ENCODE measurements around the gene STX2. TPM values are rescaled to one million over a fixed set of nuclear protein-coding genes. Genes with fewer than 3 reads are reported as not detected.

The STX2 gene
- total and polyA plus RNA-seq, 5 donors from 2014 or later, result 10.7 to 29.5 (median 11.8) TPM

GRCh38 chr12:130805635-130806034, 33.4 kb downstream of the STX2 start:
- DNase-seq (no peak), ATAC-seq (ENCODE audit: low read depth in 2 of 2) (no peak)
- peaks cover 54% of the 10 kb centered on the region for H3K36me3 Mint-ChIP-seq
- H3K27me3 Mint-ChIP-seq, result no peaks in the 10 kb centered on the region
- no peaks in the 10 kb centered on the region for H3K9me3 Mint-ChIP-seq
- Histone ChIP-seq H3K9me3 (ENCODE audit: control insufficient read depth in 2 of 2, low read length in 2 of 2) (no peaks in the 10 kb centered on the region), H3K4me1 (ENCODE audit: control insufficient read depth, insufficient read depth, low read length, poor library complexity, severe bottlenecking) (no peaks in the 10 kb centered on the region), H3K27me3 (ENCODE audit: control insufficient read depth, insufficient read depth, low read length) (no peaks in the 10 kb centered on the region), H3K27ac (ENCODE audit: insufficient read depth, low read length, poor library complexity, severe bottlenecking) (no peak overlapping the region), H3K36me3 (ENCODE audit: control insufficient read depth, insufficient read depth, low read length) (peaks cover 71% of the 10 kb centered on the region), H3K4me3 (ENCODE audit: low read depth, low read length) (no peak overlapping the region)
- H3K27ac Mint-ChIP-seq, result peak overlapping the region in 1 of 3 donors; percentile 27
- H3K4me1 Mint-ChIP-seq, result peaks cover 0 to 10% (median under 1%) of the 10 kb centered on the region in 4 donors
- no peak overlapping the region for H3K4me3 Mint-ChIP-seq

DNA sequence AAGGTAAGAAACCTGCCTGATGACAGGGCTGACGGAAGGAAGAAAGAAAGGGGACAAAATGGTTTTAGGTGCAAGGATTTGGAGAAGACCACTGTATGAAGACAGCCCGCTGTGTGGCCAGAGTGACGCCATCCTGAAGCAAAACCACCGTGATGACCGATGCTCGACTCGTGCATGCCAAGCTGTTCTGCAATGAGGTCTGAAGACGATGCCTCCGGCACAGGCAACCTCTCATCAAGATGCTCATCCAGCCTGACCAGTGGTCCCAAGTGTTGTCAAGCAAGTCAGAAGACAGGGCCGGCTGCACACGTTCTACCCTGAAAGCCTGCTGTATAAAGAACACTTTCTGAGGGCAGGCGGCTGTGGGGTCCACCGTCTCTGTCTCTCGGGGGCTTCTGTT, 34.8 kb downstream of the STX2 start:
- H3K27me3 Mint-ChIP-seq, result no peaks in the 10 kb centered on the region
- ATAC-seq (ENCODE audit: low read depth in 2 of 2), result no peak
- Histone ChIP-seq H3K27me3 (ENCODE audit: control insufficient read depth, insufficient read depth, low read length) (no peaks in the 10 kb centered on the region), H3K36me3 (ENCODE audit: control insufficient read depth, insufficient read depth, low read length) (peaks cover 75% of the 10 kb centered on the region), H3K4me3 (ENCODE audit: low read depth, low read length) (no peak overlapping the region), H3K4me1 (ENCODE audit: control insufficient read depth, insufficient read depth, low read length, poor library complexity, severe bottlenecking) (no peaks in the 10 kb centered on the region), H3K9me3 (ENCODE audit: control insufficient read depth in 2 of 2, low read length in 2 of 2) (no peaks in the 10 kb centered on the region), H3K27ac (ENCODE audit: insufficient read depth, low read length, poor library complexity, severe bottlenecking) (no peak overlapping the region)
- H3K27ac Mint-ChIP-seq, result peak overlapping the region in 1 of 3 donors; percentile 27
- DNase-seq, result no peak
- H3K36me3 Mint-ChIP-seq, result peaks cover 57% of the 10 kb centered on the region
- H3K4me1 Mint-ChIP-seq, result peaks cover 0 to 8% (median under 1%) of the 10 kb centered on the region in 4 donors
- no peaks in the 10 kb centered on the region for H3K9me3 Mint-ChIP-seq
- no peak overlapping the region for H3K4me3 Mint-ChIP-seq

GRCh38 chr12:130803702-130804101, 35.3 kb downstream of the STX2 start:
- no peak overlapping the region for H3K27ac Mint-ChIP-seq

DNA sequence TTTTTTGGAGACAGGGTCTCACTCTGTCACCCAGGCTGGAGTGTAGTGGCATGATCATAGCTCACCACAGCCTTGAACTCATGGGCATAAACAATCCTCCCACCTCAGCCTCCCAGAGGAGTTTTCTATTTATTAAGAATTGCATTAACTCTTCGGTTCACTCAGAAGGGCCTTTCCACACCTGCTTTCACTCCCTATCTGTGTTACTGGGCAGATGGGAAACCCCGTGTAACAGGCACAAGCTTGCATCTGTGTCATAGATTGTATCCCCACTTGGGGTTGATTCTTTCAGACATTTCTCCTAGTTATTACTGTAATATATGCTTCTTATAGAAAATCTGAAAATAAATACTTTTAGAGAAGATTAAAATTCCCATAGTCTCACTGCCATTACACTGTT, 38.7 kb downstream of the STX2 start:
- ATAC-seq (ENCODE audit: low read depth in 2 of 2) (no peak), DNase-seq (no peak)
- Mint-ChIP-seq H3K4me3 (no peak overlapping the region), H3K4me1 (peaks cover 0 to 15% (median 8%) of the 10 kb centered on the region in 4 donors), H3K9me3 (no peaks in the 10 kb centered on the region), H3K27ac (peak overlapping the region in 1 of 3 donors; percentile 21), H3K27me3 (no peaks in the 10 kb centered on the region), H3K36me3 (peaks cover 54% of the 10 kb centered on the region)
- H3K4me3 ChIP-seq (ENCODE audit: low read depth, low read length), result no peak overlapping the region
- no peak overlapping the region for H3K27ac ChIP-seq (ENCODE audit: insufficient read depth, low read length, poor library complexity, severe bottlenecking)
- no peaks in the 10 kb centered on the region for H3K27me3 ChIP-seq (ENCODE audit: control insufficient read depth, insufficient read depth, low read length)
- peaks cover 59% of the 10 kb centered on the region for H3K36me3 ChIP-seq (ENCODE audit: control insufficient read depth, insufficient read depth, low read length)
- no peaks in the 10 kb centered on the region for H3K4me1 ChIP-seq (ENCODE audit: control insufficient read depth, insufficient read depth, low read length, poor library complexity, severe bottlenecking)
- no peaks in the 10 kb centered on the region for H3K9me3 ChIP-seq (ENCODE audit: control insufficient read depth in 2 of 2, low read length in 2 of 2)

More at GRCh38 chr12:130803702-130804101, 35.3 kb downstream of the STX2 start:
- H3K27me3 ChIP-seq (ENCODE audit: control insufficient read depth, insufficient read depth, low read length), result no peaks in the 10 kb centered on the region
- H3K27ac ChIP-seq (ENCODE audit: insufficient read depth, low read length, poor library complexity, severe bottlenecking), result no peak overlapping the region
- peaks cover 61% of the 10 kb centered on the region for H3K36me3 Mint-ChIP-seq
- peaks cover 0 to 5% (median under 1%) of the 10 kb centered on the region in 4 donors for H3K4me1 Mint-ChIP-seq
- no peak overlapping the region for H3K4me3 Mint-ChIP-seq
- H3K9me3 Mint-ChIP-seq, result no peaks in the 10 kb centered on the region
- peaks cover 75% of the 10 kb centered on the region for H3K36me3 ChIP-seq (ENCODE audit: control insufficient read depth, insufficient read depth, low read length)
- ATAC-seq (ENCODE audit: low read depth in 2 of 2), result no peak
- no peaks in the 10 kb centered on the region for H3K4me1 ChIP-seq (ENCODE audit: control insufficient read depth, insufficient read depth, low read length, poor library complexity, severe bottlenecking)
- no peak overlapping the region for H3K4me3 ChIP-seq (ENCODE audit: low read depth, low read length)
- H3K27me3 Mint-ChIP-seq, result no peaks in the 10 kb centered on the region
- H3K9me3 ChIP-seq (ENCODE audit: control insufficient read depth in 2 of 2, low read length in 2 of 2), result no peaks in the 10 kb centered on the region
- DNase-seq, result no peak

- DNase-seq, result no peak
- Histone ChIP-seq H3K4me3 (ENCODE audit: low read depth, low read length) (no peak overlapping the region), H3K4me1 (ENCODE audit: control insufficient read depth, insufficient read depth, low read length, poor library complexity, severe bottlenecking) (no peaks in the 10 kb centered on the region), H3K27me3 (ENCODE audit: control insufficient read depth, insufficient read depth, low read length) (no peaks in the 10 kb centered on the region), H3K27ac (ENCODE audit: insufficient read depth, low read length, poor library complexity, severe bottlenecking) (no peak overlapping the region), H3K9me3 (ENCODE audit: control insufficient read depth in 2 of 2, low read length in 2 of 2) (no peaks in the 10 kb centered on the region), H3K36me3 (ENCODE audit: control insufficient read depth, insufficient read depth, low read length) (peaks cover 58% of the 10 kb centered on the region)
- H3K27ac Mint-ChIP-seq, result no peak overlapping the region
- peaks cover 49% of the 10 kb centered on the region for H3K36me3 Mint-ChIP-seq
- H3K27me3 Mint-ChIP-seq, result no peaks in the 10 kb centered on the region
- peaks cover 0 to 15% (median 8%) of the 10 kb centered on the region in 4 donors for H3K4me1 Mint-ChIP-seq
- H3K4me3 Mint-ChIP-seq, result no peak overlapping the region
- no peaks in the 10 kb centered on the region for H3K9me3 Mint-ChIP-seq
- no peak for ATAC-seq (ENCODE audit: low read depth in 2 of 2)
Measured at GRCh38 chr12:130799051-130799450, 40.0 kb downstream of the STX2 start.

- H3K27ac ChIP-seq (ENCODE audit: insufficient read depth, low read length, poor library complexity, severe bottlenecking), result peak overlapping the region; percentile 67
- no peaks in the 10 kb centered on the region for H3K9me3 Mint-ChIP-seq
- peak overlapping the region; percentile 50 to 82 (median 75) for H3K4me3 Mint-ChIP-seq
- peak overlapping the region; percentile 84 to 94 (median 91) for H3K27ac Mint-ChIP-seq
- H3K4me1 ChIP-seq (ENCODE audit: control insufficient read depth, insufficient read depth, low read length, poor library complexity, severe bottlenecking), result no peaks in the 10 kb centered on the region
- H3K4me3 ChIP-seq (ENCODE audit: low read depth, low read length), result peak overlapping the region; percentile 82
- ATAC-seq (ENCODE audit: low read depth in 2 of 2) (peak; percentile 76 to 78), DNase-seq (peak; percentile 12 to 67 (median 40))
- H3K4me1 Mint-ChIP-seq, result peaks cover 0 to 15% (median 6%) of the 10 kb centered on the region in 4 donors
- peaks cover 52% of the 10 kb centered on the region for H3K36me3 Mint-ChIP-seq
- H3K36me3 ChIP-seq (ENCODE audit: control insufficient read depth, insufficient read depth, low read length), result peaks cover 57% of the 10 kb centered on the region
- H3K27me3 ChIP-seq (ENCODE audit: control insufficient read depth, insufficient read depth, low read length), result no peaks in the 10 kb centered on the region
- no peaks in the 10 kb centered on the region for H3K9me3 ChIP-seq (ENCODE audit: control insufficient read depth in 2 of 2, low read length in 2 of 2)
- H3K27me3 Mint-ChIP-seq, result no peaks in the 10 kb centered on the region
Measured at GRCh38 chr12:130796985-130797686, 41.9 kb downstream of the STX2 start.

DNA sequence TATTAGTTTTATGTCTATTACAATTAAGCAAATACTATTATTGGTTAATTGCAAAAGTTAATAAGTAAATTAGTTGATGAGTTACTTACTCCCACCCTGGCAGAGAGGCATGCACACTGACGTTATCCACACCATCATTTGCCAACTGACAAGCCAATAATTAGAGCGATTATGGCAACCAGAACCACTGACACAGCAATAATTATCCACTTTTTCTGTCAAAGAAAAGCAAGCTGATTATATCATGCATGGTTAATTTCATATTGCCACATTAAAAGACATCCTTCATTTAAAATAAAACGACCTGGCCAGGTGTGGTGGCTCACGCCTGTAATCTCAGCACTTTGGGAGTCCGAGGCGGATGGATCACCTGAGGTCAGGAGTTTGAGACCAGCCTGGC, 43.1 kb downstream of the STX2 start:
- H3K27ac Mint-ChIP-seq, result no peak overlapping the region
- H3K9me3 Mint-ChIP-seq, result no peaks in the 10 kb centered on the region
- H3K9me3 ChIP-seq (ENCODE audit: control insufficient read depth in 2 of 2, low read length in 2 of 2), result no peaks in the 10 kb centered on the region

GRCh38 chr12:130793554-130793849, 45.5 kb downstream of the STX2 start:
- H3K4me3 ChIP-seq (ENCODE audit: low read depth, low read length), result no peak overlapping the region
- no peak for DNase-seq
- ATAC-seq (ENCODE audit: low read depth in 2 of 2), result no peak
- H3K27me3 ChIP-seq (ENCODE audit: control insufficient read depth, insufficient read depth, low read length), result no peaks in the 10 kb centered on the region
- no peaks in the 10 kb centered on the region for H3K9me3 Mint-ChIP-seq
- no peak overlapping the region for H3K4me3 Mint-ChIP-seq
- H3K27ac ChIP-seq (ENCODE audit: insufficient read depth, low read length, poor library complexity, severe bottlenecking), result no peak overlapping the region
- H3K9me3 ChIP-seq (ENCODE audit: control insufficient read depth in 2 of 2, low read length in 2 of 2), result no peaks in the 10 kb centered on the region
- no peaks in the 10 kb centered on the region for H3K27me3 Mint-ChIP-seq
- no peak overlapping the region for H3K27ac Mint-ChIP-seq
- H3K36me3 Mint-ChIP-seq, result peaks cover 51% of the 10 kb centered on the region
- no peaks in the 10 kb centered on the region for H3K4me1 ChIP-seq (ENCODE audit: control insufficient read depth, insufficient read depth, low read length, poor library complexity, severe bottlenecking)
- peaks cover 48% of the 10 kb centered on the region for H3K36me3 ChIP-seq (ENCODE audit: control insufficient read depth, insufficient read depth, low read length)
- H3K4me1 Mint-ChIP-seq, result peaks cover 0 to 15% (median 8%) of the 10 kb centered on the region in 4 donors

More for the DNA sequence above, 43.1 kb downstream of the STX2 start:
- no peaks in the 10 kb centered on the region for H3K27me3 ChIP-seq (ENCODE audit: control insufficient read depth, insufficient read depth, low read length)
- no peak overlapping the region for H3K27ac ChIP-seq (ENCODE audit: insufficient read depth, low read length, poor library complexity, severe bottlenecking)
- Mint-ChIP-seq H3K4me3 (peak overlapping the region in 1 of 4 donors; percentile 57), H3K36me3 (peaks cover 55% of the 10 kb centered on the region), H3K4me1 (peaks cover 0 to 15% (median 6%) of the 10 kb centered on the region in 4 donors), H3K27me3 (no peaks in the 10 kb centered on the region)
- no peak for DNase-seq
- no peak for ATAC-seq (ENCODE audit: low read depth in 2 of 2)
- H3K4me1 ChIP-seq (ENCODE audit: control insufficient read depth, insufficient read depth, low read length, poor library complexity, severe bottlenecking), result no peaks in the 10 kb centered on the region
- H3K36me3 ChIP-seq (ENCODE audit: control insufficient read depth, insufficient read depth, low read length), result peaks cover 53% of the 10 kb centered on the region
- no peak overlapping the region for H3K4me3 ChIP-seq (ENCODE audit: low read depth, low read length)

All from CD4-positive, CD25-positive, alpha-beta regulatory T cell (primary cell).